Breast epithelium (tissue), 3 donors: ENCODE measurements around the gene ENHO.
"Not testable (repeated sequence)": the region's sequence is repeated elsewhere in the genome, so short reads cannot be mapped to it uniquely, and the experiment has no call there.

Experiments
- CTCF ChIP-seq, 3 donors: fragments of 450-650 bp; IDR thresholded peaks; one replicate each; pipeline ENCODE4 v1.5.1; 2016 to 2017; ENCODE audit warnings: antibody characterized with exemption in 3 of 3, mild to moderate bottlenecking in 3 of 3, moderate library complexity in 3 of 3
- POLR2A ChIP-seq: fragments of 450-650 bp; IDR thresholded peaks from one replicate; pipeline ENCODE4 v1.6.1; 2016; ENCODE audit warnings: antibody characterized with exemption, mild to moderate bottlenecking, moderate library complexity
- POLR2AphosphoS5 ChIP-seq, 3 donors: sonication (generic); formaldehyde crosslinking; IDR thresholded peaks; one replicate each; pipeline ENCODE4 v1.6.1; 2017; ENCODE audit warnings: antibody characterized with exemption in 3 of 3

- not testable (repeated sequence) for TF ChIP-seq POLR2A; CTCF (IDR thresholded peaks at IDR 0.05); POLR2AphosphoS5 (IDR thresholded peaks at IDR 0.05)
These were observed 40.0 kb downstream of the ENHO start for GRCh38 chr9:34482746-34483145.
